ENCODE measurements around the gene APLN.

DNA sequence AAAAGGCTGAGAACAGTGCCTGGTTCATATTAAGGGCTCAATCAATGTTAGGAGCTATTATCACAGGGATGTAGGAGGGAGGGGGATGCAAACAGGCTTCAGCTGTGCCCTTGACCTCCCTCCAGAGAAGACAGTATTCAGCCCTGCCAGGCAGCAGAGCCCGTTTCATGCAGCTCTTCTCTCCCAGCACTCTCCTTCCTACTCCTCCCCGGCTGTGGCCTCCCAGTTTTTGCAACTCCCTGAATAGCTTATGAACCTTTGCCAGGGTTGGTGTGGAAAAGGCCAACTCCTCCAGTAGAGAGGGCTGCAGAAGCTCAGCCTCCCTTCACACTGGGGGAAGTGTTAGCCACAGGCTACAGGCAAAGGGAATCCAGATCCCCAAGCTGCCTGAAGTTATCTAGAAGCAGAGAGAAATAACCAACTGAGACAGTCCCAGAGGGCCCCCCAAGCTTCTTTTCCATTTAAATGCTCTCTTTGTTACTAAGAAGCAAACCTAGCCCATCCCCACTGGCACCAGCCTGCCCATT is 31.7 kb upstream of the APLN start:
- TF ChIP-seq EED (CRISPR knock-in tag; IDR thresholded peaks at IDR 0.05) = no peak
- no peak for TF ChIP-seq POLR2A (IDR thresholded peaks at IDR 0.05; ENCODE audit: insufficient read depth in 1 of 2, low read depth in 2 of 2, low read length in 2 of 2)
- TF ChIP-seq ELF4 (CRISPR knock-in tag; IDR thresholded peaks at IDR 0.05; ENCODE audit: borderline replicate concordance) = no peak
- TF ChIP-seq, protein P1, sequence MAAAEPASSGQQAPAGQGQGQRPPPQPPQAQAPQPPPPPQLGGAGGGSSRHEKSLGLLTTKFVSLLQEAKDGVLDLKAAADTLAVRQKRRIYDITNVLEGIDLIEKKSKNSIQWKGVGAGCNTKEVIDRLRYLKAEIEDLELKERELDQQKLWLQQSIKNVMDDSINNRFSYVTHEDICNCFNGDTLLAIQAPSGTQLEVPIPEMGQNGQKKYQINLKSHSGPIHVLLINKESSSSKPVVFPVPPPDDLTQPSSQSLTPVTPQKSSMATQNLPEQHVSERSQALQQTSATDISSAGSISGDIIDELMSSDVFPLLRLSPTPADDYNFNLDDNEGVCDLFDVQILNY (CRISPR knock-in tag; conservative IDR thresholded peaks at IDR 0.05) = no peak
- TF ChIP-seq, protein P2, sequence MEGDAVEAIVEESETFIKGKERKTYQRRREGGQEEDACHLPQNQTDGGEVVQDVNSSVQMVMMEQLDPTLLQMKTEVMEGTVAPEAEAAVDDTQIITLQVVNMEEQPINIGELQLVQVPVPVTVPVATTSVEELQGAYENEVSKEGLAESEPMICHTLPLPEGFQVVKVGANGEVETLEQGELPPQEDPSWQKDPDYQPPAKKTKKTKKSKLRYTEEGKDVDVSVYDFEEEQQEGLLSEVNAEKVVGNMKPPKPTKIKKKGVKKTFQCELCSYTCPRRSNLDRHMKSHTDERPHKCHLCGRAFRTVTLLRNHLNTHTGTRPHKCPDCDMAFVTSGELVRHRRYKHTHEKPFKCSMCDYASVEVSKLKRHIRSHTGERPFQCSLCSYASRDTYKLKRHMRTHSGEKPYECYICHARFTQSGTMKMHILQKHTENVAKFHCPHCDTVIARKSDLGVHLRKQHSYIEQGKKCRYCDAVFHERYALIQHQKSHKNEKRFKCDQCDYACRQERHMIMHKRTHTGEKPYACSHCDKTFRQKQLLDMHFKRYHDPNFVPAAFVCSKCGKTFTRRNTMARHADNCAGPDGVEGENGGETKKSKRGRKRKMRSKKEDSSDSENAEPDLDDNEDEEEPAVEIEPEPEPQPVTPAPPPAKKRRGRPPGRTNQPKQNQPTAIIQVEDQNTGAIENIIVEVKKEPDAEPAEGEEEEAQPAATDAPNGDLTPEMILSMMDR (CRISPR knock-in tag; IDR thresholded peaks at IDR 0.05) = no peak
- no peak for TF ChIP-seq SRSF1 (optimal IDR thresholded peaks at IDR 0.05; ENCODE audit: low read depth, low read length)
- TF ChIP-seq, protein P3, sequence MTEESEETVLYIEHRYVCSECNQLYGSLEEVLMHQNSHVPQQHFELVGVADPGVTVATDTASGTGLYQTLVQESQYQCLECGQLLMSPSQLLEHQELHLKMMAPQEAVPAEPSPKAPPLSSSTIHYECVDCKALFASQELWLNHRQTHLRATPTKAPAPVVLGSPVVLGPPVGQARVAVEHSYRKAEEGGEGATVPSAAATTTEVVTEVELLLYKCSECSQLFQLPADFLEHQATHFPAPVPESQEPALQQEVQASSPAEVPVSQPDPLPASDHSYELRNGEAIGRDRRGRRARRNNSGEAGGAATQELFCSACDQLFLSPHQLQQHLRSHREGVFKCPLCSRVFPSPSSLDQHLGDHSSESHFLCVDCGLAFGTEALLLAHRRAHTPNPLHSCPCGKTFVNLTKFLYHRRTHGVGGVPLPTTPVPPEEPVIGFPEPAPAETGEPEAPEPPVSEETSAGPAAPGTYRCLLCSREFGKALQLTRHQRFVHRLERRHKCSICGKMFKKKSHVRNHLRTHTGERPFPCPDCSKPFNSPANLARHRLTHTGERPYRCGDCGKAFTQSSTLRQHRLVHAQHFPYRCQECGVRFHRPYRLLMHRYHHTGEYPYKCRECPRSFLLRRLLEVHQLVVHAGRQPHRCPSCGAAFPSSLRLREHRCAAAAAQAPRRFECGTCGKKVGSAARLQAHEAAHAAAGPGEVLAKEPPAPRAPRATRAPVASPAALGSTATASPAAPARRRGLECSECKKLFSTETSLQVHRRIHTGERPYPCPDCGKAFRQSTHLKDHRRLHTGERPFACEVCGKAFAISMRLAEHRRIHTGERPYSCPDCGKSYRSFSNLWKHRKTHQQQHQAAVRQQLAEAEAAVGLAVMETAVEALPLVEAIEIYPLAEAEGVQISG (CRISPR knock-in tag; IDR thresholded peaks at IDR 0.05) = no peak
- TF ChIP-seq ZBTB8A (CRISPR knock-in tag; IDR thresholded peaks at IDR 0.05; ENCODE audit: borderline replicate concordance, low read depth) = no peak
